Lung microvascular endothelial cell (primary cell): Measurements from ENCODE around the gene CTSC. TPM values are rescaled to one million over a fixed set of nuclear protein-coding genes. Genes with fewer than 3 reads are reported as not detected.
A peak's percentile ranks its signal among the peaks of the same experiment; 100 is the strongest.
"Not testable (repeated sequence)": the region's sequence is repeated elsewhere in the genome, so short reads cannot be mapped to it uniquely, and the experiment has no call there.

ENCODE experiments used
- DNase-seq, 2 donors: peaks; one replicate each; pipeline versions ENCODE4 v3.0.0 to v3.0.0-alpha.2; 2010; ENCODE audit warnings: low read depth in 2 of 2
- total RNA-seq: library from RNA; depleted of rRNA; stranded (reverse); fragments of >200 nt; gene quantifications from 2 replicates; pipeline ENCODE4 v1.2.1, GENCODE V29; 2014

Gene CTSC
- total RNA-seq, 1 donor from 2014 or later = 7.9 TPM

DNA sequence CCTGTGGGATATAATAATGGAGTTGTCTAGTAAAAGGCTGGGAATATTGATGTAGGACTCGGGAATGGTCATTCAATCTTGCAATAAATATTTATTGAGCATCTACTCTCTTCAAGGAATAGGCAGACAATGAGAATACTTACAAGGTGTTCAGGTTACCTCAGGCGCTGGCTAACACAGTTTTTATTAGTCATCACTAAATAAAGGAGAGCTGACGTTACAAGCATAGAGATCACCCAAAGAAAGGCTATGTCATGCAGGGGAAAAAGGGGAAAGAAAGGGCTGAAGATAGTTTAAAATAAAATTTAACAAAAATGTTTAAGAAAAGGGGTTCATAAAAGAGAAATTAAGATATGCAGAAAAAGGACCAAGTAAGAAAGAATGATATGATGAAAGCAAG is 15.8 kb upstream of the CTSC start:
- no peak for DNase-seq

DNA sequence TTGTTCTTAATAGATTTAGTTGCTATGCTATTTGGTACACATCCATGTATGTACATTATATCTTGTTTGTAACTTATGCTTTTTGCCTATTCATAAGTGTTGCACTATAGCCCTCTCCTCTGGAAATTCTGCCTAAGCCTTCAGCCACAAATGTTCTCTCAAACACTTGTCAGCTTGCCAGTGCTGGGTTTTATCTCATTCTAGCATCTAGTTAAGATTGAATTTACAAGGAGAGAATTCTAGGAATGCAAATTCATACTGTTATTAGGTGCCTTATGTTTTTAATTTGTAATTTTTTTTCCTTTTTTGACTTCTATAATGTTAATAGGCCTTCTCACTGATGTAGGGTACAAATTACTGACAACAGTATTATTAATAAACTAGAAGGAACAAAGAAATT is 14.6 kb upstream of the CTSC start:
- peak in 1 of 2 donors; percentile 27 for DNase-seq

DNA sequence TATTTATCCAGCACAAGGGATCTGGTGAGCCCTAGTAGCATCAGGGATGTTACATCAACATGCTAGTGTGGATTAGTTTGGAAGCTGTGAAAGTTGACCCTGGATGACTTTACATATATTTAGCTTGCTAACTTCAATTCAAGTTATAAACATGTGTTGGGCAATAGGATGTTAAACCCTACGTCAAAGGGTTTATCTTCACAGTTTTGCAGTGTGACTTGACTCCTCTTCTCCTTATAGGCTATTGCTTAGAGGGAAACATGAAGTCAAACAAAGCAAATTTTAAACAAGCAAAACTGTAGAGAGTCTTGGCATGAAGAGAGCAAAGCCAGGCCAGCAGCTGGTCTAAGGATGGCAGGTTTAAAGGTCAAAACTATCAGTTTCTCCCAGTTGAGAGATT is 11.3 kb upstream of the CTSC start:
- no peak for DNase-seq

DNA sequence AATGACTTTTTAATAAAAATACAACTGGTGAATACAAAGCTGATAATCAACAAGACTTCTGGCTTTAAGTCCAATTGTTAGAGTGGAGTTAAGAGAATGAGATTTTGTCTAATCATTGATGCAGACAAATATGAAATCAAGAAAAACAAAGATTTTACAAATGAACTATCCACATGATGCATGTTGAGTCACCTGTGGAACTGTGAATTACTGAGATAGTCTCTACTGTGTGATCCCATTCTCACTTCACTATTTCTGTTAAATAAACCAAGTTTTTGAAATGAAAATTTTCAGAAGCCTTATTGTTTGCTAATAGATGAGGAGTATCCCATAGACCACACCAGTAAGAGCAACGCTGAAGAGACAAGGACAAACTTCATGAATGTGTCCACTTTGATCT is 8.4 kb upstream of the CTSC start:
- no peak for DNase-seq

DNA sequence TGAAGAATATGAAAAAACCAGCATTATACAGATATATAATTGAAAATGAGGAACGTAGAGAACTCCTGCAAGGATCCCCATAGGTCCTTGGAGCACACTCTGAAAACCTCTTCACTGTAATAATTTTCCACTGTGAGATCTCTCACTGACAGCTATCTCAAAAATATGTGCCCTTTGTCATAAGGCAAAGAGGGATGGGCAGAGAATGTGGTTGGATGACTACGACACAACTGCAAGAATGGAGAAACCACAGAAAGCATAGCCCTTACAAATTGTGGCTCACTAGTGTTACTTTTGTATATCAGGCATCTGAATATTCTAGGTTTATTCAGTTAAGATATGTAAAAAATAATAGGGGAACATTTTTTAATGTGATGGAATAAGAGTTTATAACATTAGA is 7.9 kb upstream of the CTSC start:
- no peak for DNase-seq

DNA sequence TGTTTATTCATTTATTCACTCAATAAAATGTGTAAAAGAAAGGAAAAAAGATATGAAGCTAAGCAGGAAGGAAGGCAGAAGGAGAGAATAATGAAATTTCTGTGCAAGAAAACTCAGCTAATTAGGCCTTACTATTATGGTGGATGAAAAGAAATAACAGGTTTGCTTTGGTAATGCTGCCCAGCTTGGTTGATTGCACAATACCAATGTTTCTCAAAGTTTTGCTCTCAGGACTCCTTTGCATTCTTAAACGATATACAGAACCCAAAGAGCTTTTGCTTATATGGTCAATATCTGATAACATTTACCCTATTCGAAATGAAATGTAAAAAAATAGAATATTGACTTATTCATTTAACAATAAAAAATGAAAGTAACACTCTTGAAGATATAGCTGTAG is 7.3 kb upstream of the CTSC start:
- DNase-seq = no peak

DNA sequence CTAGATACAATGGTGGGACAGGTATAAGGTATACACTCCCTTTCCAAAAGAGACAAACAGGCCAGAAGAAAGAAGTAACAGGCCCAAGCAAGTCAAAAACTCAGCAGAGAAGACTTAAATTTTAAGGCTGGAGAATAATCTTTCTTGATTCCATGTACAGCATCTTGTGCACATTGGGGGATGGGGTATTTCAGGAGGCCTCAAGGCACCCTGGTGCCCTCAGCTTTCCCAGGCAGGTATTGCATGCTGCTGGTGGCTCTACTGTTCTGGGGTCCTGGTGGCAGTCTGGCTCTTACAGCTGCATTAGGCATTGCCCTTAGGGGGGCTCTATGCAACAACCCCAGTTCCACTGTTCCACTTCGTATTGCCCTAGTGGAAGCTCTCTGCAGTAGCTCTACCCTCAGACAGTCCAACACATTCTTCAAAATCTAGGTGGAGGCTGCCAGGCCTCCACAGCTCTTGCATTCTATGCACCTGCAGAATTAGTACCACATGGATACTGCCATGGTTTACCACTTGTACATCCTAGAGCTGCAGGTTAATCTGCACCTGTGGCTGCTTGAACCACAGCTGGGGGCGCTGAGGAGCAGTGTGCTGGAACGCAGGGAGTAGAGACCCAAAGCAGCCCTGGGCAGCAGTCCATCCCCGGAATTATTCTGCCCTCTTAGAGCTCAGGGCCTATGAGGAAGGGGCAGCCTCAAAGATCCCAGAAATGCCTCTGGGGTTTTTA is 4.2 kb upstream of the CTSC start:
- DNase-seq = no peak

DNA sequence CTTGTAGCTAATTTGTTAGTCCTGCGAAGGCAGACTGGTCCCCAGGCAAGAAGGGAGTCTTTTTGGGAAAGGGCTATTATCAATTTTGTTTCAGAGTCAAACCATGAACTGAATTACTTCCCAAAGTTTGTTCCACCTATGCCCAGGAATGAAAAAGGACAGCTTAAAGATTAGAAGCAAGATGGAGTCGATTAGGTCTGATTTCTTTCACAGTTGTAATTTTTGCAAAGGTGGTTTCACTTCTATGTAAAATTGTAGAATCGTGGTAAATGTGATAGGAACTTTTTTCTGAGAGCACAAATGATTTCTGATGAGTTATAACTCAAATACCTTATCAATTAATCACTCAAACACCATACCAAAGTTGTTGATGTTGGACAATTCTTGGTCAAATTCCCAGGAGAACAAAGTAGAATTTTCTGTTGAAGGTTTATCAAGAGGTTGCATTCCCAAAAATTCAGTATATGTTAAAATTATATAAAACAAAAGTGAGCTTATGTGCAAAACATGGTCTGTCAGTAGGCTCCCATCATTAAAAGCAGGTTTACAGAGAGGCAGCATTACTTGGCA is 2.9 kb upstream of the CTSC start:
- no peak for DNase-seq

DNA sequence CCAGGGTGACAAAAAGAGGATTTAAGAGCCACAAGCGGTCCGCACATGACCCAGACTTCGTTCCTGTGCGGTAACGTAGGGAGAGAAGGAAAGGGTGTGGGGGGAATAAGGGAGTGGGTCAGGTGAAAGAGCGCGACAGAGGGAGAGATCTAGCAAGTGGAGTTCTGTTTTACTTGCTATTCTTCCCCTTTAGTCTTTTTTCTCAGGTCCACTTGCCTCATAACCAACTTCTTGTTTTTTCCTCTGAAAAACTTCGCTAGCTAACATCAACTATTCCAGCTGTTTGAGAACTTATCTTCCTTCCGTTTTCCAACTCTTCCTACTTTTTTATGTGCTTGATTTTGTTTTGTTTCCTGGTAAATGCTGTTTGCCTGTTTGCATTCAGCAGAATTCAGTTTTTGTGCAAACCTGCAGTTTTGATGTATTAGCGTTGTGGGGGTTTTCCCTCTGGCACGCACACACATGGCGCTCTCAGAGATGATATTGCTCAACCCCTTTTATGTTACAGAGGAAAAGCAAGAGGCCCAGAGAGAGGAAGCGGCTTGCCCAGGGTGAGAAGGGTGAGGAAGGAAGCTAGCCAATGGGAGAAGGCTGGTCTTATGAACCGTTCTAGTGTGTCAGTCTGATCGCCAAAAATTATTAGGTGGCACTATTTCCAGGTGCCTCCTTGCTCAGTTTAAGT is 592 bp upstream of the CTSC start:
- DNase-seq = peak; percentile 65 to 80

DNA sequence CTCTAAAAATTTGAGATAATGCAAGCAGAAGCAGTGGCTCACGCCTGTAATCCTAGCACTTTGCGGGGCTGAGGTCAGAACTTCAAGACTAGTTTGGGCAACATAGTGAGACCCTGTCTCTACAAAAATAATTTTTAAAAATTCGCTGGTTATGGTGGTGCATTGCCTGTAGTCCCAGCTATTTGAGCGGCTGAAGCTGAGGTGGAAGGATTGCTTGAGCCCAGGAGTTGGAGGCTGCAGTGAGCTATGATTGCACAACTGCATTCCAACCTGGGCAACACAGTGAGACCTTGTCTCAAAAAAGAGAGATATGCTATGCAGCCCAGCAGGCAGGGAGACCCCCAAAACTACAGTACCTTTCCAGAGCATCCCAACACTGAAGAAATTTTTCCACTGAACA is 2.3 kb downstream of the CTSC start:
- no peak for DNase-seq

DNA sequence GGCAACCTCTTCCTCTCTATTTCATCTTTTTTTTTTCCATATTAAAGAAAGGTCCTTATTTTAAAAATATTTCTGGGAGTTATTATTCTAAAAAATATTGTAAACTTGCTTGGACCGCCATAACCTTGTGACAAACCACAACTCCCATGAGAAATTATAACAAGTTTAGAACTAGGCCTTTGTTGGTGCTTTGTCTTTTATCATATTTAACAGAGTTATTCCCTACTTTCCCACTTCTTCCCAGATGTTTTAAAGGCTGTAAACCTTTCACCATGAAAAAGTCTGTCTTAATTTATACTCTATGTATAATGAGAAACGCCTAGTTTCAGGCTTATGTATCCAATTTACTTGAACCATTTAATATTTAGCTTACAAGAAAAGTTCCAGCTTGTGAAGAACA is 3.7 kb downstream of the CTSC start:
- DNase-seq = no peak

DNA sequence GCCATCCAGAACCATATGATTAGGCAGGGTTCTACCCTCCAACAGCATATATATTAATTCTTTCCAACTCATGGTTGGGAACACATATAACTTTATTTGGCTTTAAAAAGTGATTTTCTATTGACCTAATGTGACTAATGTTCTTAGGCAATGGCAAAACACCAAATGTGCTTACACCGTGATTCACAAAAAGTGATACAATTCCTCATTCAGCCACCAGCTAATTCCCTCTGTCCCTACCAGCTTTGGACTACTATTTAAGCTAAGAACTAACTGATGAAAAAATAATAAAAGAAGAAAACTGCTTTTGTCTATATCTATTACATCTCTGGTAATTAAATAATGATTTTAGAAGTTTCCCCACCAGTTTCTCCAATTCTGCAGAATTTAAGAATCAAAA is 4.7 kb downstream of the CTSC start:
- no peak for DNase-seq

DNA sequence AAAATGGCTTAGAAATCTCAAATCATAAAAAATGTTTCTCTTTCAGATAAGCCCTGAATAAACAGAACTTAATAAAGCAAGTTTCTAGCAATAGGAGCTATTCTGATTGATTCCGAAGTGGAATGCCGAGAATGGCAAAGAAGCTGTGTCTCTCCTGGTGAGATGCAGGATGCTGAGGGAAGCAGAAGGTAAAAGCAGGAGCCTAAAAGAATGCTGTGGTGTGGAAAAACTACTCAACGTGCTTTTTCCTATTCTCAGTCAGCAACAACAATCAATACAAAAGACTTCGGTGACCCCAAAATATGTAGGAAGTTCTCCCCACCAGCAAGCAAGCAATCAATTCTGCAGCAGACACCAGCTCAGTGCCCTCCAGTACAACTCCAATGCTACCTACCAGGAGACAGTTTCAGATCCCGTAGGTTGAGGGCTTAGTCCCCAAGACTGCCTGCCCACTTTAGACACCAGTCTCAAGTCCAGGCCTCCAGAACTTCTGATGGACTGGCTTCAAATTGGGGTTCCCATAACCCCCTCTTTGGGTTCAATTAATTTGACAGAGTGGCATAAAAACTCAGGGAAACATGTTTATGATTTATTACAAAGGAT is 6.6 kb downstream of the CTSC start:
- DNase-seq = no peak

DNA sequence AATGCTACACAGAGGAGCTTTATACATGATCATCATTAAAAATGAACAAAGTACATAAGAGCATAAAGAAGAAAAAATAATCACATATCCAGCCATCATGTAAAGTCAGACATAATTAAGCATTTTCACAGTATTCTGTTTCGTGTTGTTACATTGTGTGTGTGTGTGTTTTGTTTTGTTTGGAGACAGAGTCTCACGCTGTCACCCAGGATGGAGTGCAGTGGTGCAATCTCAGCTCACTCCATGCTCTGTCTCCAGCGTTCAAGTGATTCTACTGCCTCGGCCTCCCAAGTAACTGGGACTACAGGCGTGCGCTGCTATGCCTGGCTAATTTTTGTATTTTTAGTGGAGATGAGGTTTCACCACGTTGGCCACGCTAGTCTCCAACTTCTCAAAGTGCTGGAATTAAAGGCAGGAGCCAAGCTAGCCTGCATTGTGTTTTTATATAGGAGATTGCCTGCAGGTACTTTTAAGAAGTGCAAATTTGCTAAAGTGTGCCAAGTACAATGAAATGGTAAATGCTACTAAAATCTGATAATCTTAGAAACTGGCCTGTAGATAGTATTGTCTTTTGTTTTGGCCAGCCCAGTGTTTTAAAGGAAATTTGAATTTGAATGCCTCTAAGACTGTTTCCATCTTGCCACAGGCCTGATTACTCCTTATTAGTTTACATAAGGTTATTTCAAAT is 7.8 kb downstream of the CTSC start:
- no peak for DNase-seq

DNA sequence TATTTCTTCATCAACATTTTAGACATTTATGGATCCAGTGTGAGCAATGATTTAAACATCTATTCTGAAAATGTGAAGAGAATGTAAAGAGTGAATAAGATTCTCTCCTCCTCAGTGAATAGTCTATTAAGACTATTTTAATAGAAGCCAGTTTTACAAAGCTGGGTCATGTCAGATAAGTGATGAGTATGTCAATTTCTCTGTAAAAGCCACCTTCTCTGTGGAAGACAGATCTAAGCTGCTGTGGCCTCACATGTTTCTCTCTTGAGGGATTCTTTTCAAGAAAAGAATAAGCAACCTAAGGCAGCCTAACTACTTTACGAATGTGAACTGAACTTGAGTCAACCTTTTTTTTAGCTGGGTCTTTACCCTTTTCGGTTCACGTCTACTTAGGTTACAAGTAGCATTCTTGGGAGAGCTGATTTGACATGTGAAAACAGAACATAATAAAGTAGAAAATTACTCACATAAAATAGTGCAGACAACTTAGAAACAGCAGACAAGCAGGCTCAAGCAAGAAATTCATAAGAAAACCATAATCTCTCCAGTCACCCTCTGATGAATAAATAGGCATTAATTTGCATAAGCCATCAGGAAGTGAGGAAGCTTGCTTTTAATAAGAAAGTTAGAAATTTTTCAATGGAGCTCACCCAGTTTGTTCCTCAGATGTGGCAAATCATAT is 9.9 kb downstream of the CTSC start:
- no peak for DNase-seq

DNA sequence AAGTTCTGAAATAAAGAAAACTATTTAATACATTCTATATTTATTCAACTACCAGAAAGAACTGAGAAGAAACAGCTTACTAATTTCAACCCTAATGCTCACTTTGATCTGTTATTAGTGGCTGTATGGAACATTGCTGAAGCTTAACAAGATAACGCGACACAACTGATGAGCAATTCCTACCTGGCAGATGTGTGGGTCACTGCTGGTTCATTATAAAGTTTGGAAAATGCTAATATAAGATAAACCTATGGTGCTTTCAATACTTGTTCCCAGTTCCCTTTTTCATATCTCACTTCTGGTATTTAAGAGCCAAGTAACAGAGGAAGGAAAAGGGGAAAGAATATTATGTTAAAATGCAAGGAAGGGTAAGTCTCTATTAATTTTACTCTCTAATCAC is 10.5 kb downstream of the CTSC start:
- no peak for DNase-seq

DNA sequence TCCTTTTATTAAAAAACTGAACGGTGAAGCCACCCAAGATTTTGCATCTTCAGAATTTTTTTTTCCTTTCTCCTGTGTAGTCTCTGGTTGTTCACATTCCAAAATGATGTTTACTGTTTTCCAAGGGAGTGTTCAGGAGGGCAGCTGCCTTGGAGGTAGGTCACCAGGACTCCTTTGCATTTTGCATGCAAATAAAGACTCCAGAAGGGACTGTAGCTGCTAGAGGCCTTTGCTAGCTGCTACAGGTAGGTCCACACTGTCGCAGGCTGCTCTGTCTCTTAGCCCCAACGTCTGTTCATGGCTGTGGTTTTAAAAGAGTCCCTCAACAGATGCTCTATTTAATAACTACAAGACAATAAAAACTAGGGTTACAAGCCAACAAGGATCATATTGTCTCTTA is 11.4 kb downstream of the CTSC start:
- DNase-seq = no peak

DNA sequence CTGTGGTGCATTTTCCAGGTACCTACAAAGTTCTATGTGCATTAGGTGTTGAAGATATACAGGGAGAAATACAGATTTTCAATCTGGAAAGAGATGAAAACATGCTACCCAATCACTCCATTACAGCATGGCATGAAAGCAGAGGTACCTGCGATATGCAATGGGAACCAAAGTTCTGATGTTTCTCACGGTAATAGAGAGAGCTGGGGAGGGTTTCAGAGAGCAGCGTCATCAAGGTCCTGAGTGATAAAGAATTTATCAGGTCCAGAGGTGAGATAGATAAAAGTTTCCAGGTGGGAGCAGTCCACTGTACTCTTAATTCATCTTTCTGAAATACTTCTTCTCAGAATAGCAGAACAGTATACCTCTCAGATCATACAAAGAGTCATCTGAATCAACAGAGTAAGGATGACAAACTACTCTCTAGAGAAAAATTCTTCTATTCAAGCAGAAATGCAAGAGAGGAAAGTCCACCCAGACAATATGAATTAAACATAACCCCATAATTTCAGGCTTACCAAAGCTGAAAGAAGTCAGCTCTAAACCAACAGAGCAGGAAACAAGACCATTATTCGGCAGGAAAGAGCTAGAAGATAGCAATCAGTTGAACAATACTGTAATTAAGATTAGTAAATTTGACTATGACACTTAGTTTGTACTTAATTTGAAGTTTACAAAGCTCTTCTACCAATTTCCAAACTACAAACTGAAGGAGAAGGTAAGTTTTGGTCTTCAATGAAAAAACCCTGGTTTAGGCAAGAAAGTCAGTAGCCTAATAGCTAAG is 12.8 kb downstream of the CTSC start:
- peak; percentile 14 to 51 for DNase-seq

DNA sequence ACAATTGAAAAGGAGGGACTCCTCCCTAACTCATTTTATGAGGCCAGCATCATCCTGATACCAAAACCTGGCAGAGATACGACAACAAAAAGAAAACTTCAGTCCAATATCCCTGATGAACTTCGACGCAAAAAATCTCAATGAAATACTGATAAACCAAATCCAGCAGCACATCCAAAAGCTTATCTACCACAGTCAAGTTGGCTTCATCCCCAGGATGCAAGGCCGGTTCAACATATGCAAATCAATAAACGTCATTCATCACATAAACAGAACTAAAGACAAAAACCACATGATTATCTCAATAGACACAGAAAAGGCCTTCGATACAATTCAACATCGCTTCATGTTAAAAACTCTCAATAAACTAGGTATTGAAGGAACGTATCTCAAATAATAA is 14.7 kb downstream of the CTSC start:
- not testable (repeated sequence) for DNase-seq

DNA sequence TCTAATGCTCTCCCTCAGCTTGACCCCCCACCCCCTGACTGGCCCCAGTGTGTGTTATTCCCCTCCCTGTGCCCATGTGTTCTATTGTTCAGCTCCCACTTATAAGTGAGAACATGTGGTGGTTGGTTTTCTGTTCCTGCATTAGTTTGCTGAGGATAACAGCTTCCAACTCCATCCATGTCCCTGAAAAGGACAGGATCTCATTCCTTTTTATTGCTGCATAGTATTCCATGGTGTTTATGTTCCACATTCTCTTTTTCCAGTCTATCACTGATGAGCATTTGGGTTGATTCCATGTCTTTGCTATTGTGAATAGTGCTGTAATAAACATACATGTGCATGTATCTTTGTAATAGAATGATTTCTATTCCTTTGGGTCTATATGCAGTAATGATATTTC is 16.1 kb downstream of the CTSC start:
- DNase-seq = not testable (repeated sequence)

DNA sequence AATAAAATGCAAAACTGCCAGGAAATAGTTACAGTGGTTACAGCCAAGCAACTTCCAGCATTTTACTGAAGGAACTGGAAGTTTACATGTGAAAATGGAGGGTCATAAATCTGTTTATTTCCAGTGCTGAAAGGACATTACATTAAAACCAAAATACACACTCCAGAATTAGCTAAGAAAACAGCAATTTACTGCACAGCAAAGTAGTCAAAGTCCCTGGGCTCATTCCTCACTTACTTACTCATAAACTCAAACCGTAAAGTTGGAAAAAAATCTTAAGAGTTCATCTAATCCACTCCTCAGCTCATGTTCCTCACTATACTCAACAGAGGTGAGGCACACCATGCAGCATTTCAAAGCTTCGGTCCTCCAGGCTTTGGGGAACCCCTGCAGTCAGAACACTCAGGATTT is 17.4 kb downstream of the CTSC start:
- DNase-seq = no peak
